Measurements from ENCODE around the gene RSAD2. TPM values are rescaled to one million over a fixed set of nuclear protein-coding genes. Genes with fewer than 3 reads are reported as not detected.

The RSAD2 gene
- total and polyA plus RNA-seq, 8 donors = 0.45 to 9.2 (median 1.4) TPM; not detected in 2

DNA sequence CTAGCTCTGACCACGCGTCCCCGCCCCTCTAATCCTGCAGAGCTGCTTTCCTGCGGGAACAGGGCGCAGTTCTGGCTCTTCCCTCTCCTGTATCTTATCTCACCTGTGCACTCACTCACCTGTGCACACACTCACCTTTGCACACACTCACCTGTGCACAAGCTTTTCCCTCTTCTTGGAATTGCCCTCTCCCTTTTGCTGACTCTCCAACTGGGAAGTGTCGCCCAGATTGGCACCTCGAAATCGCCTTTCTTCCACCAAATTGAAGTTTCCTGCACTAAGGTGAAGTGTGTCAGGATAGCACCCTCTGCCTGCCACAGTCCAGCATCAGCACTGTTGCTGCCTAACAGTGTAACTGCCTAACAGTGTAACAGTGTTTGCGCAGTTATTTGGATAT is 11.3 kb upstream of the RSAD2 start:
- H3K27me3 ChIP-seq = no peaks in the 10 kb centered on the region
- H3K9me3 ChIP-seq = no peaks in the 10 kb centered on the region
- intact Hi-C loops (cut with DNase I; ENCODE audit: low total_unique reads) = no loop called here
- TF ChIP-seq, protein P1, sequence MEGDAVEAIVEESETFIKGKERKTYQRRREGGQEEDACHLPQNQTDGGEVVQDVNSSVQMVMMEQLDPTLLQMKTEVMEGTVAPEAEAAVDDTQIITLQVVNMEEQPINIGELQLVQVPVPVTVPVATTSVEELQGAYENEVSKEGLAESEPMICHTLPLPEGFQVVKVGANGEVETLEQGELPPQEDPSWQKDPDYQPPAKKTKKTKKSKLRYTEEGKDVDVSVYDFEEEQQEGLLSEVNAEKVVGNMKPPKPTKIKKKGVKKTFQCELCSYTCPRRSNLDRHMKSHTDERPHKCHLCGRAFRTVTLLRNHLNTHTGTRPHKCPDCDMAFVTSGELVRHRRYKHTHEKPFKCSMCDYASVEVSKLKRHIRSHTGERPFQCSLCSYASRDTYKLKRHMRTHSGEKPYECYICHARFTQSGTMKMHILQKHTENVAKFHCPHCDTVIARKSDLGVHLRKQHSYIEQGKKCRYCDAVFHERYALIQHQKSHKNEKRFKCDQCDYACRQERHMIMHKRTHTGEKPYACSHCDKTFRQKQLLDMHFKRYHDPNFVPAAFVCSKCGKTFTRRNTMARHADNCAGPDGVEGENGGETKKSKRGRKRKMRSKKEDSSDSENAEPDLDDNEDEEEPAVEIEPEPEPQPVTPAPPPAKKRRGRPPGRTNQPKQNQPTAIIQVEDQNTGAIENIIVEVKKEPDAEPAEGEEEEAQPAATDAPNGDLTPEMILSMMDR (IDR thresholded peaks at IDR 0.05) = peak in 4 of 7 experiments; percentile 17 to 40 (median 28)
- no peak for TF ChIP-seq EP300 (IDR thresholded peaks at IDR 0.05)
- TF ChIP-seq POLR2A (IDR thresholded peaks at IDR 0.05) = no peak
- no peak for TF ChIP-seq POLR2AphosphoS5 (IDR thresholded peaks at IDR 0.05)
- H3K4me3 ChIP-seq = peak overlapping the region; percentile 82 to 92 (median 83)
- 4 to 8% (median 6%) methylated on average over 9 of the region's 9 CpGs for WGBS, 5 donors
- peaks cover 0 to 18% (median 15%) of the 10 kb centered on the region in 4 donors for H3K36me3 ChIP-seq
- peak; percentile 31 to 77 for DNase-seq
- H3K4me1 ChIP-seq = peaks cover 7 to 35% (median 17%) of the 10 kb centered on the region in 4 donors
- H3K27ac ChIP-seq = peak overlapping the region; percentile 85 to 95 (median 92)

DNA sequence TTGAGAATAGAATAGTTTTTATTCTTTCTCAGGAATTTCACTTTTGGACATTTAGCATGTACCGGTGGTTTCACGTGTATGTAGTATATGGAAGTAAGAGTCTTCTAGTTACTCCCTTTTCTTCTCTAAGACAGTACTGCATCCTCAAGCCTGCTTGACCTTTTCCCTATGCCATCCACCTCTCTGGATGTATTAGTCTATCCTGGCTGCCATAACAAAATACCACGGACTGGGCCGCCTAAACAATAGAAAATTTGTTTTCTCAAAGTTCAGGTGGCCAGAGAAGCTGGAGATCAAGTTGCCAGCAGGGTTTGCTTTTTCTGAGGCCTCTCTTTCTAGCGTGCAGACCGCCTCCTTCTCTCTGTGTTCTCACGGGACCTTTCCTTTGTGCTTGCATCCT is 10.6 kb upstream of the RSAD2 start:
- Histone ChIP-seq H3K4me3 (no peak overlapping the region), H3K36me3 (peaks cover 0 to 11% (median 8%) of the 10 kb centered on the region in 4 donors), H3K4me1 (peaks cover 7 to 35% (median 17%) of the 10 kb centered on the region in 4 donors), H3K27ac (no peak overlapping the region), H3K9me3 (no peaks in the 10 kb centered on the region), H3K27me3 (no peaks in the 10 kb centered on the region)
- DNase-seq = no peak
- intact Hi-C loops (cut with DNase I; ENCODE audit: low total_unique reads) = no loop called here
- WGBS, 5 donors = 81 to 89% (median 83%) methylated on average over 7 of the region's 7 CpGs
- TF ChIP-seq, protein P1 (IDR thresholded peaks at IDR 0.05) = no peak

DNA sequence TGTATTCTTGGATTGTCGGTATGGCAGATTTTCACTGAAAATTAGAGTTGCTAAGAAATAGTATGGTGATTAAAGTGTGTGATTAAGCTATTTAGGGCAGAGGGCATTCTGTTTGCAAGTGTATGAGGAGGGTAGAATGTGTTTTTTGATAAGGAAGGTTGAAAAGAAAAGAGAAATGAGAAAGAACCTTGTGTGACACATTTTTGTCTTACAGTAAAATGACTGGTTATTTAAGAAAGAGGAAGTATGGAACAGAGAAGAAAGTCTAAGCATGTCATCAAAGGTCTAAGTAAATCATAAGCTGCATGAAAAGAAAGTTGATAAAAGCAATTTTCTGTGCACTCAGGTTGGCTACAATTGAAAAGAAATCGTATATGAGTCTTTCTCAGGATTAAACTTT is 5.2 kb upstream of the RSAD2 start:
- Histone ChIP-seq H3K4me3 (no peak overlapping the region), H3K9me3 (peaks cover 0 to 4% (median 0%) of the 10 kb centered on the region in 4 donors), H3K4me1 (peaks cover 0 to 11% (median 4%) of the 10 kb centered on the region in 4 donors), H3K27ac (no peak overlapping the region), H3K27me3 (no peaks in the 10 kb centered on the region), H3K36me3 (no peaks in the 10 kb centered on the region)
- no peak for DNase-seq
- intact Hi-C loops (cut with DNase I; ENCODE audit: low total_unique reads) = no loop called here
- 72 to 87% (median 81%) methylated on average over 2 of the region's 2 CpGs for WGBS, 5 donors
- TF ChIP-seq EP300 (IDR thresholded peaks at IDR 0.05) (no peak), POLR2A (IDR thresholded peaks at IDR 0.05) (no peak), POLR2AphosphoS5 (IDR thresholded peaks at IDR 0.05) (no peak)
- TF ChIP-seq, protein P1 (IDR thresholded peaks at IDR 0.05) = no peak

DNA sequence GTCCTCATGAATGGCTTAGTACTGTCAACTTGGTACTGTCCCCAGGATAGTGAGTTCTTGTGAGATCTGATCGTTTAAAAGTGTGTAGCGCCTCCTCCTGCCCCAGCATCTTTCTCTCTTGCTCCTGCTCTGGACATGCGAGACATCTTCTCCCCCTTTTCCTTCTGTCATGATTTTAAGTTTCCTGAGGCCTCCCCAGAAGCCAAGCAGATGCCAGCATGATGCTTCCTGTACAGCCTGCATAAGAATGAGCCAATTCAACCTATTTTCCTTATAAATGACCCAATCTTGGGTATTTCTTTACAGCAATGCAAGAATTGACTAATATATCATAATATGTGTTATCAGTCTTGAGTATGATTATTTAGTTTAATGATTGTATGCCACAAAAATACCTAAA is 3.5 kb upstream of the RSAD2 start:
- WGBS, 5 donors = 96 to 100% (median 99%) methylated on average over 3 of the region's 3 CpGs
- Histone ChIP-seq H3K27me3 (no peaks in the 10 kb centered on the region), H3K9me3 (peaks cover 0 to 4% (median 0%) of the 10 kb centered on the region in 4 donors), H3K4me1 (peaks cover 5 to 25% (median 15%) of the 10 kb centered on the region in 4 donors), H3K4me3 (no peak overlapping the region), H3K27ac (no peak overlapping the region), H3K36me3 (no peaks in the 10 kb centered on the region)
- no peak for DNase-seq
- intact Hi-C loops (cut with DNase I; ENCODE audit: low total_unique reads) = no loop called here
- TF ChIP-seq POLR2A (IDR thresholded peaks at IDR 0.05) (no peak), POLR2AphosphoS5 (IDR thresholded peaks at IDR 0.05) (no peak), EP300 (IDR thresholded peaks at IDR 0.05) (no peak)
- TF ChIP-seq, protein P1 (IDR thresholded peaks at IDR 0.05) = no peak
